OCI-LY7 (cell line): Measurements from ENCODE around the gene CA5A. TPM values are rescaled to one million over a fixed set of nuclear protein-coding genes. Genes with fewer than 3 reads are reported as not detected.
"Not testable (repeated sequence)": the region's sequence is repeated elsewhere in the genome, so short reads cannot be mapped to it uniquely, and the experiment has no call there.

Experiments used
- BruUV-seq: library from RNA; stranded (reverse); fragments of 400-500 nt; replicated peaks from 2 replicates; lab custom pipeline; 2021; lab: Mats Ljungman, UMichigan
- CTCF ChIA-PET: fragments of 300-600 bp; sonication (Branson Sonifier 250); formaldehyde crosslinking; loops from one replicate; lab custom pipeline; 2022; ENCODE audit warnings: antibody characterized with exemption; ENCODE audit not compliant: unreplicated experiment; lab: Charles Lee
- POLR2A ChIA-PET: fragments of 300-600 bp; sonication (Branson Sonifier 250); formaldehyde crosslinking; loops from one replicate; lab custom pipeline; 2022; ENCODE audit warnings: antibody characterized with exemption; lab: Charles Lee
- DNase-seq: peaks from one replicate; pipeline ENCODE4 v3.0.0-alpha.2; 2015; ENCODE audit warnings: low spot score
- H2AFZ ChIP-seq: fragments of 200-600 bp; sonication (generic), shearing (Covaris generic); 2 replicates; pipeline ENCODE4 v1.6.1; 2014; ENCODE audit warnings: mild to moderate bottlenecking, antibody characterized with exemption, low read length, moderate library complexity
- H3K27ac ChIP-seq: fragments of 200-600 bp; sonication (generic); 2 replicates; pipeline ENCODE4 v1.5.1; 2014; ENCODE audit warnings: mixed run types, low read depth, mild to moderate bottlenecking, moderate library complexity, low read length, inconsistent platforms; ENCODE audit not compliant: poor library complexity, severe bottlenecking
- H3K36me3 ChIP-seq: fragments of 200-600 bp; sonication (generic); 2 replicates; pipeline ENCODE4 v1.6.1; 2014; ENCODE audit warnings: mild to moderate bottlenecking, antibody characterized with exemption, low read length, moderate library complexity, mixed read lengths; ENCODE audit not compliant: insufficient read depth
- H3K4me1 ChIP-seq: fragments of 200-600 bp; sonication (generic); 2 replicates; pipeline ENCODE4 v1.5.1; 2014; ENCODE audit warnings: mild to moderate bottlenecking, low read length; ENCODE audit not compliant: insufficient read depth, poor library complexity, severe bottlenecking
- H3K4me2 ChIP-seq: fragments of 200-600 bp; sonication (generic); 2 replicates; pipeline ENCODE4 v1.6.1; 2014; ENCODE audit warnings: mild to moderate bottlenecking, low read length
- H3K4me3 ChIP-seq: fragments of 200-600 bp; sonication (generic); 2 replicates; pipeline ENCODE4 v1.5.1; 2014; ENCODE audit warnings: mild to moderate bottlenecking, low read depth, low read length; ENCODE audit not compliant: poor library complexity, severe bottlenecking
- H3K79me2 ChIP-seq: fragments of 200-600 bp; sonication (generic); 2 replicates; pipeline ENCODE4 v1.6.1; 2016; ENCODE audit warnings: low read depth, mild to moderate bottlenecking, low read length, moderate library complexity, mixed read lengths; ENCODE audit not compliant: insufficient read depth
- H3K9me2 ChIP-seq: fragments of 200-600 bp; sonication (generic); 2 replicates; pipeline ENCODE4 v1.6.1; 2016; ENCODE audit warnings: mild to moderate bottlenecking, low read length, mixed read lengths; ENCODE audit not compliant: insufficient read depth
- H3K9me3 ChIP-seq: fragments of 200-600 bp; sonication (generic); 2 replicates; pipeline ENCODE4 v1.6.1; 2014; ENCODE audit warnings: mild to moderate bottlenecking, mixed run types, low read length, mixed read lengths
- H4K20me1 ChIP-seq: fragments of 200-600 bp; sonication (generic); 2 replicates; pipeline ENCODE4 v1.6.1; 2014; ENCODE audit warnings: mild to moderate bottlenecking, antibody characterized with exemption, low read length, moderate library complexity, mixed read lengths; ENCODE audit not compliant: insufficient read depth
- EZH2phosphoT487 ChIP-seq: fragments of 200-600 bp; sonication (generic); IDR thresholded peaks from 2 replicates; pipeline ENCODE4 v1.6.1; 2018; ENCODE audit warnings: low read depth, borderline replicate concordance, mild to moderate bottlenecking, mixed run types, antibody characterized with exemption, low read length, moderate library complexity, mixed read lengths
- intact Hi-C: fragments of 100-400 bp; cut with micrococcal nuclease; formaldehyde crosslinking; loops from one replicate; pipeline ENCODE4 v1.10.0; 2022; ENCODE audit not compliant: unreplicated experiment
- total RNA-seq, 2 experiments: library from RNA; depleted of rRNA in 1 of 2; stranded (reverse); fragments of >200 nt in 1 of 2; shearing (Covaris generic) in 1 of 2; gene quantifications; 2 replicates each; pipeline ENCODE4 v1.2.3, GENCODE V29; 2014 to 2022
- TF ChIP-seq, protein P1 (sequence below): fragments of 200-600 bp; sonication (generic); conservative IDR thresholded peaks from 2 replicates; pipeline ENCODE4 v1.5.1; 2014; ENCODE audit warnings: mild to moderate bottlenecking, antibody characterized with exemption, low read length, moderate library complexity, mixed read lengths

The CA5A gene
- total RNA-seq, 2 experiments from 2014 or later, result not detected

DNA sequence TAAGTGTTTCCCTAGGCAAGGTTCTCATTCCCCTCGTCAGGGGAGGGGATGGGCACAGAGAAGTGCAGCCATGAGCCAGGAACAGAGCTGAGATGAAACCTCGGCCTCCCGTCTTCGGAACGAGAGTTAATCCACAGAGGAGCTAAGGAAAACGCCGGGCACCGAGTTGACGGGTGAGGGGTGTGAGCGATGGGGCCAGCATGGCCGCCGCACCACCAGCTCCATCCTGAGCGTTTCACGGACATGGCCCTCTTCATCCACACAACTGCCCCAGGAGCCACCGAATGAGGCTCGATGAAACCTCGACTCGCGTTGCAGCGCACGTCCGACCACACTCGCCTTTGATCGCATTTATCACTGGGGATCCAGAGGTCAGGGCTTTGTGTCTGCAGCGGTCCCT is 21.5 kb downstream of the CA5A start:
- BruUV-seq, result no TSS peak
- no peak for DNase-seq
- no peak overlapping the region for H3K27ac ChIP-seq
- no peak for TF ChIP-seq EZH2phosphoT487
- TF ChIP-seq, protein P1, sequence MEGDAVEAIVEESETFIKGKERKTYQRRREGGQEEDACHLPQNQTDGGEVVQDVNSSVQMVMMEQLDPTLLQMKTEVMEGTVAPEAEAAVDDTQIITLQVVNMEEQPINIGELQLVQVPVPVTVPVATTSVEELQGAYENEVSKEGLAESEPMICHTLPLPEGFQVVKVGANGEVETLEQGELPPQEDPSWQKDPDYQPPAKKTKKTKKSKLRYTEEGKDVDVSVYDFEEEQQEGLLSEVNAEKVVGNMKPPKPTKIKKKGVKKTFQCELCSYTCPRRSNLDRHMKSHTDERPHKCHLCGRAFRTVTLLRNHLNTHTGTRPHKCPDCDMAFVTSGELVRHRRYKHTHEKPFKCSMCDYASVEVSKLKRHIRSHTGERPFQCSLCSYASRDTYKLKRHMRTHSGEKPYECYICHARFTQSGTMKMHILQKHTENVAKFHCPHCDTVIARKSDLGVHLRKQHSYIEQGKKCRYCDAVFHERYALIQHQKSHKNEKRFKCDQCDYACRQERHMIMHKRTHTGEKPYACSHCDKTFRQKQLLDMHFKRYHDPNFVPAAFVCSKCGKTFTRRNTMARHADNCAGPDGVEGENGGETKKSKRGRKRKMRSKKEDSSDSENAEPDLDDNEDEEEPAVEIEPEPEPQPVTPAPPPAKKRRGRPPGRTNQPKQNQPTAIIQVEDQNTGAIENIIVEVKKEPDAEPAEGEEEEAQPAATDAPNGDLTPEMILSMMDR, result no peak
- H3K9me3 ChIP-seq, result no peaks in the 10 kb centered on the region
- no peaks in the 10 kb centered on the region for H4K20me1 ChIP-seq
- intact Hi-C loops, result no loop called here
- H3K4me3 ChIP-seq, result no peak overlapping the region
- no peaks in the 10 kb centered on the region for H3K4me1 ChIP-seq
- no peak overlapping the region for H3K4me2 ChIP-seq
- H2AFZ ChIP-seq, result no peak overlapping the region
- no peaks in the 10 kb centered on the region for H3K79me2 ChIP-seq
- no peaks in the 10 kb centered on the region for H3K36me3 ChIP-seq
- ChIA-PET CTCF (no interaction called here), POLR2A (no interaction called here)
- no peaks in the 10 kb centered on the region for H3K9me2 ChIP-seq

DNA sequence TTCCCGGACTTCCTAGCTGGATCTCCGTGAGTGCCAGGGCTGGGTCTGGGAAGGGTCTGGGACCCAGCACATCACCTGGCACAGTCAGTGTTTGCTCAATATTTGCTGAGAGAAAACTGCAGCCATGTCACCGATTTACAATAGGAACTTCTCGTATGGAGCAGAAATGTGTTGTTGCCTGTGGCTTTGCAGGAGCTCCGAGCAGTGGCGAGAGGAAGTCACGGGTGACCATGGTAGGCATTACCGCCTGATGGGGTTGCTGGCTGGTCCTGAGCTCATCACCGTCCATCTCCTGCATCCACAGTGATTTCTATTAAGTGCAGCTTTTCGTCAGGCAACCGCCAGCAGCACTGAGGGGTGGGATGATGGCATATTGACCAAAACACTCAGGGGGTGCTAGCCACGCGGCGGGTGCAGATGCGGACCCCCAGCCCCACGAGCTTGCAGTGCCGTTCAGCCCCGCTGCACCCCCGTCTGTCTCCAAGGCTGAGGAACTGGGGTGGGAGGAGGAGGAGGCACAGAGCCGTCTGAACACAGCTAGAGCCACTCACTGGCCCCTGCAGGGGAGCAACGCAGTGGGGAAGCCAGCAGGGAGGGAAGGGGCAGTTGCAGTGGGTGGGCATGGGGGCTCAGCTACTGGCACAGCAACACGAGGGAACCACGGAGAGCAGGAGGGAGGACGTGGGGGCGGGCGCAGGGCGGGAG is 22.2 kb downstream of the CA5A start:
- POLR2A ChIA-PET, H4K20me1 ChIP-seq, H3K4me2 ChIP-seq, intact Hi-C loops, H3K4me3 ChIP-seq, H2AFZ ChIP-seq, H3K9me2 ChIP-seq, H3K4me1 ChIP-seq, DNase-seq, H3K27ac ChIP-seq, H3K36me3 ChIP-seq, H3K79me2 ChIP-seq, H3K9me3 ChIP-seq, BruUV-seq: not testable (repeated sequence)
- CTCF ChIA-PET, result interaction anchor here (0.6 kb wide), 2 partner anchors 37 to 272 kb away, joined by 11 to 12 read pairs; no protein-coding TSS in a partner anchor

DNA sequence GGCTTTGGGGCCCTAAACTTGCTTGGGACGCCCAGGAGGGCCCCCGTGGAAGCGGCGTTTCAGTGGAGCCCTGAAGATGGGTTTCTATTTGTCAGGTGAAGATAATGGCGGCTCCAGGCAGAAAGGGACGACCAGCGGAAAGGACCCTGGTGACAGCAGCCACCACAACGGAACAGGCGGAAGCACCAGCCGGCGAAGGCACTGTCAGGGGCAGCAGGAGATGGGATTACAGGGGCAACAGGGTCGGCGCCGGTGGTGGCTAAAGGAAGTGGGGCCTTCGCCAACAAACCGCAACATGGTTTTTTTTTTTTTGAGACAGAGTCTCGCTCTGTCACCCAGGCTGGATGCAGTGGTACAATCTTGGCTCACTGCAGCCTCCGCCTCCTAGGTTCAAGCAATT is 23.6 kb downstream of the CA5A start:
- DNase-seq, H3K4me2 ChIP-seq, H3K27ac ChIP-seq, H3K4me1 ChIP-seq, H3K79me2 ChIP-seq, H3K36me3 ChIP-seq, H2AFZ ChIP-seq, intact Hi-C loops, POLR2A ChIA-PET, CTCF ChIA-PET, H3K4me3 ChIP-seq, H3K9me3 ChIP-seq, H3K9me2 ChIP-seq, BruUV-seq, H4K20me1 ChIP-seq: not testable (repeated sequence)

DNA sequence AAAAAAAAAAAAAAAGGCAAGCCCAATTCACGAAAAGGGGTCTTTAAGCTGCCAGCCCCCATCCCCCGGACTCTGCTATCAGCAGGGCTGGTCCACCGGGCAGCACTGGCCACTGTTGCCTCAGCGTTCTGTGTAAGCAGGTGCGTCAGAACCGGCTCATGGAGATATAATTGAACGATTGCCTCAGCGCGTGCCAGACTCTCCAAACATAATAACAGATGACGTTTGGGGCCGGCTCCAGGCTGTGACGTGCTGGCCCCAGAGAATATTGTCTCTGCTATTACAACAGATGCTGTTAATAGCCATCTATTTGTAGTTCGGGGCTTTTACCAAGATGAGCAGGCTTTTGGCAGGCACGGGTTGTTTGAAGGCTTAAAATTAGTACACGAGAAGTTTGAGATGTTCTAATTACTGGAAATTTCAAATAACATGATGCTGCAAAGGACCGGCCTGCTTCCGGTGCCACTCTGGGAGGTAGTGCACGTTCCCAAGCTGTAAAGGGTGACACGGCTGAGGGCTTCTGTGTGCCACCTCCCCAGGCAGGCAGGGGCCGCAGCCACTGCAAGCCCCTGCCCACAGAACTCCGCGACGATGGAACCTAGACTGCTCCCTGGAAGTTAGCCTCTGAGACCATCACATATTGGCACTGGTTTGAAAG is 25.1 kb downstream of the CA5A start:
- POLR2A ChIA-PET, H3K9me3 ChIP-seq, H4K20me1 ChIP-seq, H3K4me2 ChIP-seq, H3K4me1 ChIP-seq, H3K4me3 ChIP-seq, H3K36me3 ChIP-seq, intact Hi-C loops, DNase-seq, H3K79me2 ChIP-seq, H3K9me2 ChIP-seq, CTCF ChIA-PET, H2AFZ ChIP-seq, BruUV-seq, H3K27ac ChIP-seq: not testable (repeated sequence)
